HG03139 (cell line): ENCODE measurements around the gene USP17L15.
"Not testable (repeated sequence)": the region's sequence is repeated elsewhere in the genome, so short reads cannot be mapped to it uniquely, and the experiment has no call there.

ENCODE experiments used
- ATAC-seq: cut with Tn5 transposase; IDR thresholded peaks from one replicate; pipeline ENCODE4 v1.9.1; 2021; ENCODE audit not compliant: unreplicated experiment

Gene USP17L15, protein sequence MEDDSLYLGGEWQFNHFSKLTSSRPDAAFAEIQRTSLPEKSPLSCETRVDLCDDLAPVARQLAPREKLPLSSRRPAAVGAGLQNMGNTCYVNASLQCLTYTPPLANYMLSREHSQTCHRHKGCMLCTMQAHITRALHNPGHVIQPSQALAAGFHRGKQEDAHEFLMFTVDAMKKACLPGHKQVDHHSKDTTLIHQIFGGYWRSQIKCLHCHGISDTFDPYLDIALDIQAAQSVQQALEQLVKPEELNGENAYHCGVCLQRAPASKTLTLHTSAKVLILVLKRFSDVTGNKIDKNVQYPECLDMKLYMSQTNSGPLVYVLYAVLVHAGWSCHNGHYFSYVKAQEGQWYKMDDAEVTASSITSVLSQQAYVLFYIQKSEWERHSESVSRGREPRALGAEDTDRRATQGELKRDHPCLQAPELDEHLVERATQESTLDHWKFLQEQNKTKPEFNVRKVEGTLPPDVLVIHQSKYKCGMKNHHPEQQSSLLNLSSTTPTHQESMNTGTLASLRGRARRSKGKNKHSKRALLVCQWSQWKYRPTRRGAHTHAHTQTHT

GRCh38 chr4:9234085-9234484, at the start of gene USP17L15:
Gene USP17L15 (plus strand): TSS chr4:9234385. CDS start chr4:9234385, 0 bp downstream.
- ATAC-seq, result not testable (repeated sequence)

DNA sequence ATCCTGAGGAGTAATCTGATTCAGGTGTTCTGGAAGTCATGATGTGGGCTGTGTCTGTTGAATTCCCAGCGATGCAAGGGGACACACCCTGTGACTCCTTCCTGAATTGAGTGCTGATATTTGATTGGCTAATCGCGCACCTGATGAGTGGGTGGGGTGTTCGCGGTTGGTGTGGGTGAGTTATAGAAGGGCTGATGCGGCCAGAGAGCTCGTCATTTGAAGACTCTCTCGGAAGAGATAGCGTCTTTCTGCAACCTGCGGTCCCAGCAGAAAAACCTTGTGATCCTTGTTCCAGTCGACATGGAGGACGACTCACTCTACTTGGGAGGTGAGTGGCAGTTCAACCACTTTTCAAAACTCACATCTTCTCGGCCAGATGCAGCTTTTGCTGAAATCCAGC, 23.8 kb upstream of the USP17L15 start, which contains the start of gene USP17L10:
TSS of gene USP17L10 (plus strand) at position 301 of the 400 bp plus-strand sequence. CDS start at position 301, 0 bp downstream.
- not testable (repeated sequence) for ATAC-seq

- not testable (repeated sequence) for ATAC-seq
Measured at GRCh38 chr4:9214701-9215100, 19.5 kb upstream of the USP17L15 start.

DNA sequence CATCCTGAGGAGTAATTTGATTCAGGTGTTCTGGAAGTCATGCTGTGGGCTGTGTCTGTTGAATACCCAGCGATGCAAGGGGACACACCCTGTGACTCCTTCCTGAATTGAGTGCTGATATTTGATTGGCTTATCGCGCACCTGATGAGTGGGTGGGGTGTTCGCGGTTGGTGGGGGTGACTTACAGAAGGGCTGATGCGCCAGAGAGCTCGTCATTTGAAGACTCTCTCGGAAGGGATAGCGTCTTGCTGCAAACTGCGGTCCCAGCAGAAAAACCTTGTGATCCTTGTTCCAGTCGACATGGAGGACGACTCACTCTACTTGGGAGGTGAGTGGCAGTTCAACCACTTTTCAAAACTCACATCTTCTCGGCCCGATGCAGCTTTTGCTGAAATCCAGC, 19.1 kb upstream of the USP17L15 start, which contains the start of gene USP17L11:
TSS of gene USP17L11 (plus strand) at position 301 of the 400 bp plus-strand sequence. CDS start at position 301, 0 bp downstream.
- not testable (repeated sequence) for ATAC-seq

- not testable (repeated sequence) for ATAC-seq
Measured at GRCh38 chr4:9219852-9220251, 14.3 kb upstream of the USP17L15 start, which contains the start of gene USP17L12. Gene USP17L12 (plus strand): TSS chr4:9220152. CDS start chr4:9220152, 0 bp downstream.

GRCh38 chr4:9224596-9224995, 9.6 kb upstream of the USP17L15 start, which contains the start of gene USP17L13:
Gene USP17L13 (plus strand): TSS chr4:9224896. CDS start chr4:9224896, 0 bp downstream.
- ATAC-seq, result not testable (repeated sequence)

GRCh38 chr4:9230249-9230648, 3.9 kb upstream of the USP17L15 start:
- ATAC-seq, result not testable (repeated sequence)

DNA sequence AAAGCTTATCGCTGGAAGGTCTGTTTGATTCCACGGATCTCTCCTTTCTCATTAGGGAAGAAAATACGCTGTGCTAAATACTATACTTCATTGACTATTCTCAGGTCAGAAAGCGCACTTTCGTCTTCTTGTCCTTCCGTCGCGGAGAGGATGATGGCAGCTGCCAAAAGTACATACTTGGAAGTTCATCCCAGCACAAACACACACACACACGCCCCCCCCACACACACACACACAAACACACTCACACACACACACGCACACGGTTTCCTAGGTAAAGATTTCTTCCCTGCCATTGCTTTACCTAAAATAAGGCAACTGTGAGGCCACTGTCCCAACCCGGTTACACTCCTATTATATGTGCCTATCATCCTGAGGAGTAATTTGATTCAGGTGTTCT, 4.3 kb downstream of the USP17L15 start:
- ATAC-seq, result not testable (repeated sequence)

- ATAC-seq, result not testable (repeated sequence)
Measured at GRCh38 chr4:9243579-9243978, 9.4 kb downstream of the USP17L15 start, which contains the start of gene USP17L17. Gene USP17L17 (plus strand): TSS chr4:9243879. CDS start chr4:9243879, 0 bp downstream.

GRCh38 chr4:9247953-9248680, 13.9 kb downstream of the USP17L15 start, which contains the start of gene USP17L18:
Gene USP17L18 (plus strand): TSS chr4:9248630. CDS start chr4:9248630, 0 bp downstream.
- ATAC-seq, result not testable (repeated sequence)

DNA sequence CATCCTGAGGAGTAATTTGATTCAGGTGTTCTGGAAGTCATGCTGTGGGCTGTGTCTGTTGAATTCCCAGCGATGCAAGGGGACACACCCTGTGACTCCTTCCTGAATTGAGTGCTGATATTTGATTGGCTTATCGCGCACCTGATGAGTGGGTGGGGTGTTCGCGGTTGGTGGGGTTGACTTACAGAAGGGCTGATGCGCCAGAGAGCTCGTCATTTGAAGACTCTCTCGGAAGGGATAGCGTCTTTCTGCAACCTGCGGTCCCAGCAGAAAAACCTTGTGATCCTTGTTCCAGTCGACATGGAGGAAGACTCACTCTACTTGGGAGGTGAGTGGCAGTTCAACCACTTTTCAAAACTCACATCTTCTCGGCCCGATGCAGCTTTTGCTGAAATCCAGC, 18.9 kb downstream of the USP17L15 start, which contains the start of gene USP17L19:
TSS of gene USP17L19 (plus strand) at position 301 of the 400 bp plus-strand sequence. CDS start at position 301, 0 bp downstream.
- not testable (repeated sequence) for ATAC-seq

DNA sequence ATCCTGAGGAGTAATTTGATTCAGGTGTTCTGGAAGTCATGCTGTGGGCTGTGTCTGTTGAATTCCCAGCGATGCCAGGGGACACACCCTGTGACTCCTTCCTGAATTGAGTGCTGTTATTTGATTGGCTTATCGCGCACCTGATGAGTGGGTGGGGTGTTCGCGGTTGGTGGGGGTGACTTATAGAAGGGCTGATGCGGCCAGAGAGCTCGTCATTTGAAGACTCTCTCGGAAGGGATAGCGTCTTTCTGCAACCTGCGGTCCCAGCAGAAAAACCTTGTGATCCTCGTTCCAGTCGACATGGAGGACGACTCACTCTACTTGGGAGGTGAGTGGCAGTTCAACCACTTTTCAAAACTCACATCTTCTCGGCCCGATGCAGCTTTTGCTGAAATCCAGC, 23.6 kb downstream of the USP17L15 start, which contains the start of gene USP17L20:
TSS of gene USP17L20 (plus strand) at position 301 of the 400 bp plus-strand sequence. CDS start at position 301, 0 bp downstream.
- not testable (repeated sequence) for ATAC-seq

GRCh38 chr4:9262572-9262971, 28.4 kb downstream of the USP17L15 start, which contains the start of gene USP17L21:
Gene USP17L21 (plus strand): TSS chr4:9262872. CDS start chr4:9262872, 0 bp downstream.
- not testable (repeated sequence) for ATAC-seq

DNA sequence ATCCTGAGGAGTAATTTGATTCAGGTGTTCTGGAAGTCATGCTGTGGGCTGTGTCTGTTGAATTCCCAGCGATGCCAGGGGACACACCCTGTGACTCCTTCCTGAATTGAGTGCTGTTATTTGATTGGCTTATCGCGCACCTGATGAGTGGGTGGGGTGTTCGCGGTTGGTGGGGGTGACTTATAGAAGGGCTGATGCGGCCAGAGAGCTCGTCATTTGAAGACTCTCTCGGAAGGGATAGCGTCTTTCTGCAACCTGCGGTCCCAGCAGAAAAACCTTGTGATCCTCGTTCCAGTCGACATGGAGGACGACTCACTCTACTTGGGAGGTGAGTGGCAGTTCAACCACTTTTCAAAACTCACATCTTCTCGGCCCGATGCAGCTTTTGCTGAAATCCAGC, 33.1 kb downstream of the USP17L15 start, which contains the start of gene USP17L22:
TSS of gene USP17L22 (plus strand) at position 301 of the 400 bp plus-strand sequence. CDS start at position 301, 0 bp downstream.
- not testable (repeated sequence) for ATAC-seq

GRCh38 chr4:9271719-9272118, 37.5 kb downstream of the USP17L15 start:
- not testable (repeated sequence) for ATAC-seq
